NCI-H82 treated with DMSO at 0.1 percent for 48 hours (cell line): ENCODE data around the gene DDX1.

Experiments used
- DNase-seq: peaks from one replicate; lab custom pipeline; 2025; ENCODE audit not compliant: unreplicated experiment; lab: John Stamatoyannopoulos, UW

Gene DDX1

DNA sequence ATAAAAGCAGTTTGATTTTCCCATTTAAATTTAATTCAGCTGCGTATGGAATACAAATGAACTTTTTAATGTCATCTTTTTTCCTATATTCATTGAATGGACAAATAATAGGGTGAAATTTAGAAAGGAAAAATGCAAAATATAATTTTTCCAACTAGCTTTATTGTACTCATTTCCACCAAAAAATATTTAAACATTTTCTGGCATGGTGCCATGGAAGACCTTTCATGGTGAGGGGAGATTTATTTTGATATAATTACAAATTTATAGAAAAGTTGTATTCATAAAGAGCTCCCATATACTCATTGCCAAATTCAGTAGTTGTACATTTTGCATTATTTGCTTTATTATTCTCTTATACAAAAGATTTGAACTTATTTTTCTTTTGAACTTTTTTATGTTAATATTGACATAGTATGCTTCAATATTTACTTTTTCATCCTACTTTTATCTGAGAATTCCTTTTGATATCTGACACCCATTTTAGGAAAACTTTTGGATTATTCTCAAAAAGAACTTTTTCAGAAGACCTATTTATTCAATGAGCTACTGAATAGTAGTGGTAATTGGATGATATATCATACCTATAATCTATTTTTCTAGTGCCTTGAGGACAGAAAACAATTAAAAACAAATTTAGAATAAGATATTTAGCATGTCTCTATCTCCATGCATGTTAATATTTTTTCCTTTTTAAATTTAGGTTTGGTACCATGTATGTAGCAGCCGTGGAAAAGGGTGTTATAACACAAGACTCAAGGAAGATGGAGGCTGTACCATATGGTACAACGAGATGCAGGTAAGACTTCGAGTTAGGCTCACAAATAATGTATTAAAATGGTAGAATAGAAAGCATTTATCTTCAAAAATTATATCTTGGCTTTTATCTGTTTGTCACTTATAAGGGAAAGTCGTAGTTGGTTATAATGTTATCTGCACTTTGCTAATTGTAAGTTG lies 37.5 kb downstream of the DDX1 start:
- DNase-seq = no peak

DNA sequence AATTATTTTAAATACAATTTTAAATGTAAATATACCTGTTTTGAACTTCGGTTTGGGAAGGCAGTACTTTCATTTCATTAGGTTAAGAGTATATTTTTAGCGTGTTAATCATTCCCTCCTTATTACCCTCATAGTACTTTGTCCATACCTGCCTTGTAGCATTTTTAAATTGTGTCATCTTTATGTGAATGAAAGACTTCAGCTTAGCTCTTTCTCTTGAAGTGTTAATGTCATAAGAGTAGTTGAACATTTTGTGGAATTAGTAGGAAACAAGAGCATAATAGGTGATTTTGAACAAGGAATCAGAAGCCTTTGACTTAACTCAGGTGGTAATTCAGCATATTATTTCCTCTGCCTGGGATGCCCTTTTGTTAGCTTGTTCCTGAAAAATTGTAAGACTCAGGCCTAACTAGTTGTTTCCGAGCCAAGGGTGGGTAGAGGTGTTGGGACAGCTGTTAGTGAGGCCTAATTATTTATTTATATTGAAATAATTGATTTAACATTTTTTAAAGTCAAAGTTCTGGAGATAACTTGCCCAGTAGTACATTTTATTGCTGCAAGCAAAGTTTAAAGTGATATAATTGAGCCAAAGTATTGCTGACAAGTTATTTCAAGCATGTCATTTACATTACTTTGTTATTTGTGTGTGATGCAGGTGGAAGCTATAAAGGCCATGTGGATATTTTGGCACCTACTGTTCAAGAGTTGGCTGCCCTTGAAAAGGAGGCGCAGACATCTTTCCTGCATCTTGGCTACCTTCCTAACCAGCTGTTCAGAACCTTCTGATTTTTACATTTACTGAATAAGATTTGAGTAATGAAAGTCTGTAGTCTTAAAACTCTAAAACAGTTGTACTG lies 38.7 kb downstream of the DDX1 start:
- DNase-seq = no peak

DNA sequence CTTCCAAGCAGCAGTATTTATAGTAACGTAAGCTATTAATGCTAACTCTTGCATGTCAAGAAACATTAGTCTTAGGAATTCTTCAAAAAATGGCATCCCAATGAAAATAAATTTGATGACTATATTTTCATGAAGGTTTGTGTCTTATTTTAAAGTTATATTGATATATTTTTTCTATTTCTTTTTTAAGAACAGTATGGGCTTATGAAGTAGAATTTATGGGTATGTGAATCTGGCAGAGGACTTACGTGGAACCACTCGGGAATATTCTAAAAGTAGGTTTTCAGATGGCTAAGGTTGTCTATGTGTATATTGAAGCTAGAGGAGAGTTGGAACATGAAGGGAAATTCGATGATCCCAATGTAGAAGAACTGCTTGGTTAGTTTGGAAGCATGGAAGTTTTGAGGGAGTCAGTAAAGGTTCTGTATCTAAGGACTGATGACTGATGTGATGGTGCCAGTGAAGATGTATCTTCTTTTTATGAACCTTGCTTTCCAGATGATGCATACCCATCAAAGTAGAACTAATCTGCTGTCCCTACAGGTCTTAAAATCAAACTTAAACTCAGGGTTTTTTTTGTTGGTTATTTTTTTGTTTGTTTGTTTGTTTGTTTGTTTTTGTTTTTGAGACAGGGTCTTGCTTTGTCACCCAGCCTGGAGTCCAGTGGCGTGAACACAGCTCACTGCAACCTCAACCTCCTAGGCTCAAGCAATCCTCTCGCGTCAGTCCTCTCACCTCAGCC lies 39.5 kb downstream of the DDX1 start:
- DNase-seq = no peak

DNA sequence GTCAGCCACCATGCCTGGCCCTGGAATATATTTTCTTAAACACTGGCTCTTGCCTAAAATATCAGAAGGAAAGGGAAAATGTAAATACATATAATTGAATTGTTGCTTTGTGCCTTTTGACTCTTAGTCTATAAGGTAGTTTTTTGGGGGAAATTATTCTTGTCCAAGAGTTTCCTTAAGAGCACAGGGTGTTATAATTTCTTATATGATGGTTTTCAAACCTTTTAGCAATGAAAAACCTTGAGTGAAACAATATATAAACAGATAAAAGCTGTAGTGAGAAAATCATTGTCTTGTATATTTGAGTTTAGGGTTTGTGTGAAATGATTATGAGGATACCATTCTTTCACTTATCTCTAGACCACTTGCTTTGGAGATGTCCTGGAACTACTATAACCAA lies 40.2 kb downstream of the DDX1 start:
- no peak for DNase-seq

DNA sequence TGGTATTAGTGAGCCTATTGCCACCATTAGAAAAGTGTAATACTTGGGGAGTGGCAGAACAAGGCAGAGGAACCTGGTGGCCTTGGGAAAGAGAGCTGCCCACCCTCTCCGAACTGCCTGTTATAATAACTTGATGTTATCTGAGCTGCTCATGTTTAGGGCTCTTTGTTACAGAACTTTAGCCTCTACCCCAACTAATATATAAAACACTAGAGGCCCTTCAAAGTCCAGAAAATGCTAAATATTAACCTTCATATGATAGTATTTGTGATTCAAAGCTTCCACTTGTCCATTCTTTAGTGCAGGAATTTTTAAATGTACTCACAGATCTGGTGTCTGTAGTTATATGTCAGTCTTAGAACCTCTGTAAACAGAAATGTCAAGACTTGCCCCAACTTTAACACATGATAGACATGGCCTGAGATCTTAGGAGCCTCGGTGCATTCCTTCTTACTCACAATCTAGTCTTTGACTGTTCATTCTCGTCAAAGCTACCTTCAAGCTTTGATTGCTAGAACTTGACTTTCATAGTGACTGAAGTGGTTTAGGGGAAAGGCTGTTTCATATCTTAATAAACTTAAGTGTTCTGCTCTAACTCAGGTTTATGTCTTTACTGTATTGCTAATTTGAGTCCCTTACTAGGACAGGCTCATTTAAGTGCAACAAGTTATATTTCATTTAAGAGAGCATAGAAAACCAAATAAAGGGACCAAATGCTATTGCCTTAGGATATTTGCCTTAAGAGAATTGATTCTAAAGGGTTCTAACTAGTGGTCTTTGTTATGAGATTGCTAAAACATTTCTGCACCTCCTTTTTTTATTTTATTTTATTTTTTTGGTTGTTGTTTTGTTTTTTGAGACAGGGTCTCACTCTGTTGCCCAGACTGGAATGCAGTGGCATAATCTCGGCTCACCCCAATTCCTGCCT lies 41.6 kb downstream of the DDX1 start:
- DNase-seq = no peak

- DNase-seq = no peak
Measured at GRCh38 chr2:15633971-15634346, 42.3 kb downstream of the DDX1 start.

DNA sequence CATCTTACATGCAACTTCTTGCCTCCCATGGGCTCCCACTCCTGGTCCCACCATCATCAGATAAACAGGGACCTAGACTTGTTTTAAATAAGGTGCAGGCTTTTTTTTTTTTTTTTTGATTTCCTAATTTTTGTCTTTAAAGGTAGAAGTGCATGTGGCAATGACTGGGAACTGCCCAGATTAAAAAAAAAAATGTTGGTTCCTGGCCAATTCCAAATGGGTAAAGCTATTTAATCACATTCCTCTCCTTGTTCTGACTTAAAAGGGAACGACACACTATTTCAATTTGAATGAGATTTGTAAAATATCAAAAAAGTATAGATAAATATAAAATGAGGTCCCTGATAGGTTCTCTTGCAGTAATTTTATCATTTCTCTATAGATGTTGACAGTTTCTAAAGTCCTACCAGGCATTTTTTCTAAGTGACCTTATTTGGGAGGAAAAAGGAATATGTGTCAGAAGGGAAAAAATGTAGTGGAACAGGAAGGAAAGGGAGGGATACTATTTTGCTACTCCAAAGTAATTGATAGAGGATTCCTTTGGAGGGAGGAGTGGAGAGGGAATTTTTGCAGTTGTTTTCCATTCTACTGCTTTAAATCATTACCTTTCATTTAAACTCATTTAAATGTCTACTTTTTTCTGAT lies 43.3 kb downstream of the DDX1 start:
- no peak for DNase-seq

DNA sequence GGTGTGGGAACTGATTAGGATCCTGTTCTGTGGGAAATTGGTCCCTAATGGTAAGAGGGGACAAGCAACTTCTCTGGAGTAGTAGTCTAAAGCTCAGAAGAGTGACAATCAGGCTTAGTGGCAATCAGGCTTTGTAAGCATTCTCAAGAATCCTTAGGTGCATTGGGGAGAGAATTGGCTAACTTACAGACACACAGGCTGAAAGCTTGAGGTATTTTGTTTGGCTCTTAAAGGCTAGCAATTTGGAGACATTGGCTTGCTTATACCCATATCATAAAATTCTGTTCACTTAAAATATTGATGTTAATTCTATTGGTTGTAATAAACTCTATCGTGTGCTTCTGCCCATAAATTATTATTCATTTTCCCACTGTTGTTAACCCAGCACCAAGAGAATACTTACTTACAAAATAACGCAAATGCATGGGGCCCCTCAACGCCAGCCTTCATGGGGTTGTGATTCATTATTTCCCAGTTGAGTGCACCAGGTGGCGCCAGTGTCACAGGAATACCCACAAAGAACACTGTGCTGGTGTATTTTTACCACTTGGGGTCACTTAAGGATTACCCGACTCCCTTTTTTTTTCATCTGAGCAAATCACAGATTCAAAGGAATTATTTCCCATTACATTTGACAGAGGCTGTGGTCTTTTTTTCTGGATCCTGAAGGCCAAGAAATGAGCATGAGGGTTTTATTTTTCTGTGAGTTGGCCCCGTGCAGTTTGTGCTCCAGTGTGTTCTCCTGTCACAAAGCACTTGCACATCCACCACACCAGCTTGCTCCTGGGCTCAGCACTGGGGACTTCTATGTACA lies 45.5 kb downstream of the DDX1 start:
- DNase-seq = no peak

GRCh38 chr2:15638720-15639119 lies 47.1 kb downstream of the DDX1 start:
- no peak for DNase-seq

DNA sequence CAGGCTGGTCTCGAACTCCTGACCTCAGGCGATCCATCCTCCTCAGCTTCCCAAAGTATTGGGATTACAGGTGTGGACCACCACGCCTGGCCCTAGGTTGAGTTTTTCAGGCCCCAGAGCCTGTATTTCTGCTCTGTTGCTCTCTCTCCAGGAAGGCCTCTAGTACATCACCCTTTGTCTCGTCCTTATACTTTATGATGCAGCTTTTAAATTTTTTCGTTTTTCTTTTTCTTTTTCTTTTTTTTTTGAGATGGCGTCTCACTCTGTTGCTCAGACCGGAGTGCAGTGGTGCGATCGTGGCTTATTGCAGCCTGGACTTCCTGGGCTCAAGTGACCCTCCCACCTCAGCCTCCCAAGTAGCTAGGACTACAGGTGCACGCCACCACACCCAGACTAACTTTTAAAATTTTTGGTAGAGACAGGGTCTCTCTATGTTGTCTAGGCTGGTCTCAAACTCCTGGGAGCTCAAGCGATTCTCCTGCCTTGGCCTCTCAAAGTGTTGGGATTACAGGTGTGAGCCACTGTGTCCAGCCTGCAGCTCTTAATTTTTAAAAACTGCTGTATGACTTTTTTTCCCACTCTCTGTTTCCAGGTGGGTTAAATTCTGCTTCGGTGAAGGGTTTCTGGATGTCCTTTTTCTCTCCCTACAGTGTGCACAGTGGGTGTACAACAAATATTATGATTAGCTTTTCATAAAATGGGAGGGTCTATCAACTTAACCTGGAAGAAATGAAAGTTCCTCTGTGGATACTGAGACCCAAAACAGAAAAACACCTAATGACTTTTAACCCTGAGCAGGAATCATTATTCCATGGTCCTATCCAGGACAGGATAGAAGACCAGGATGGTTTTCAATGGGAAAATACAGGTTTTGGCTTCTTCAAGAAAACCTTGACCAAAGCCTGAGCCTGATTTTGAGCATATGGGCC lies 47.9 kb downstream of the DDX1 start:
- DNase-seq = no peak

- no peak for DNase-seq
Measured at GRCh38 chr2:15640261-15640711, 48.6 kb downstream of the DDX1 start.

GRCh38 chr2:15640784-15641183 lies 49.1 kb downstream of the DDX1 start:
- DNase-seq = no peak

- DNase-seq = no peak
Measured at GRCh38 chr2:15641530-15641982, 49.9 kb downstream of the DDX1 start.

DNA sequence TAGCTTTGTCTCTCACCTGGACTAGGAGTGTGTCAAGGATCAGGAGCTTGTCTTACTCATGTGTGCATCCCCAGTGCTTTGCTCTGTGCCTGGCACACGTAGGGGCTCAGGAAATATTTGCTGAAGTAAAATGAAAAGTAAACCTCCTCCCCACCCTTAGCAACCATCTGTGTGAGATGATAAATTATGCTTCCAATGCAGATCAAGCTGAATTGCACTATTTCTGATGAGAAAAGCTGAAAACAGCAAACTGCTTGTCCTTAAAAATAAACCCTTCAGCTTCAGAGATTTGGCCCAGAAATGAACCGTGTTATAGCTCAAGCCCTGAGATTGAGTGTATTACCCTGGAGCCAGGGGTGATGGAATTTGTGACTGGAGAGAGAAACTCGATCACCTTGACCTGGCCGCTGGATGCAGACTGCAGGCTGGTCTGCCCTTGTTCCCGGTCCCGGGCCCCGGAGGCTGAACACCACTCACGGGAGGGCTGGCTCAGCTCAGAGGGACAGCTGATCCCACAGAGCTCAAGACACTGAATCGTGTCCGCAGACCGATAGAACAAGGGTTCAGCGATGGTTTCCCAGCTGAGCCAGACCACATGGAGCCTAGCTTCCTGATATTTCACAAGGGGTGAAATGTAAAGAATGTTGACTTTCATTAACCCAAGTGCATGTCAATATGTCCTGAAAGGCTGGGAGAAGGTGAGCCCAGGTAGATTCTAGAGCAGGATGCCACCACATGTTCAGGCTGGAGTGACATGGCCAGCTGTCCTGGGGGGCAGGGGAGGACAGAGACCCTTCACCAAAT lies 50.5 kb downstream of the DDX1 start:
- no peak for DNase-seq

GRCh38 chr2:15642815-15643500 lies 51.3 kb downstream of the DDX1 start:
- no peak for DNase-seq
